ENCODE results near the gene KCNIP4. TPM values are rescaled to one million over a fixed set of nuclear protein-coding genes. Genes with fewer than 3 reads are reported as not detected.

The KCNIP4 gene
- total RNA-seq, 6 experiments from 2014 or later, result not detected

- no peak for ATAC-seq
- TF ChIP-seq POLR2A (IDR thresholded peaks at IDR 0.05), result no peak
- TF ChIP-seq, protein P1, sequence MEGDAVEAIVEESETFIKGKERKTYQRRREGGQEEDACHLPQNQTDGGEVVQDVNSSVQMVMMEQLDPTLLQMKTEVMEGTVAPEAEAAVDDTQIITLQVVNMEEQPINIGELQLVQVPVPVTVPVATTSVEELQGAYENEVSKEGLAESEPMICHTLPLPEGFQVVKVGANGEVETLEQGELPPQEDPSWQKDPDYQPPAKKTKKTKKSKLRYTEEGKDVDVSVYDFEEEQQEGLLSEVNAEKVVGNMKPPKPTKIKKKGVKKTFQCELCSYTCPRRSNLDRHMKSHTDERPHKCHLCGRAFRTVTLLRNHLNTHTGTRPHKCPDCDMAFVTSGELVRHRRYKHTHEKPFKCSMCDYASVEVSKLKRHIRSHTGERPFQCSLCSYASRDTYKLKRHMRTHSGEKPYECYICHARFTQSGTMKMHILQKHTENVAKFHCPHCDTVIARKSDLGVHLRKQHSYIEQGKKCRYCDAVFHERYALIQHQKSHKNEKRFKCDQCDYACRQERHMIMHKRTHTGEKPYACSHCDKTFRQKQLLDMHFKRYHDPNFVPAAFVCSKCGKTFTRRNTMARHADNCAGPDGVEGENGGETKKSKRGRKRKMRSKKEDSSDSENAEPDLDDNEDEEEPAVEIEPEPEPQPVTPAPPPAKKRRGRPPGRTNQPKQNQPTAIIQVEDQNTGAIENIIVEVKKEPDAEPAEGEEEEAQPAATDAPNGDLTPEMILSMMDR (IDR thresholded peaks at IDR 0.05), result no peak
- H3K4me3 ChIP-seq, result no peak overlapping the region
- DNase-seq, result no peak
- intact Hi-C loops (cut with DNase I), result no loop called here
- no peaks in the 10 kb centered on the region for H3K27me3 ChIP-seq
- H3K9me3 ChIP-seq, result no peaks in the 10 kb centered on the region
- WGBS (ENCODE audit: insufficient coverage, low coverage, low lambda C conversion rate, missing lambda C conversion rate), result 37% methylated on average over 3 of the region's 3 CpGs
- H3K27ac ChIP-seq, result no peak overlapping the region
- H3K36me3 ChIP-seq, result no peaks in the 10 kb centered on the region
- no peaks in the 10 kb centered on the region for H3K4me1 ChIP-seq
Observed at GRCh38 chr4:21555083-21555482, 393.5 kb downstream of the KCNIP4 start.

GRCh38 chr4:21554500-21554899 is 394.1 kb downstream of the KCNIP4 start:
- Histone ChIP-seq H3K9me3 (no peaks in the 10 kb centered on the region), H3K4me1 (no peaks in the 10 kb centered on the region), H3K27ac (no peak overlapping the region), H3K27me3 (no peaks in the 10 kb centered on the region), H3K36me3 (no peaks in the 10 kb centered on the region), H3K4me3 (no peak overlapping the region)
- 5% methylated on average over 3 of the region's 3 CpGs for WGBS (ENCODE audit: insufficient coverage, low coverage, low lambda C conversion rate, missing lambda C conversion rate)
- intact Hi-C loops (cut with DNase I), result no loop called here
- DNase-seq, result no peak
- TF ChIP-seq POLR2A (IDR thresholded peaks at IDR 0.05), result no peak
- TF ChIP-seq, protein P1 (IDR thresholded peaks at IDR 0.05), result no peak
- no peak for ATAC-seq

DNA sequence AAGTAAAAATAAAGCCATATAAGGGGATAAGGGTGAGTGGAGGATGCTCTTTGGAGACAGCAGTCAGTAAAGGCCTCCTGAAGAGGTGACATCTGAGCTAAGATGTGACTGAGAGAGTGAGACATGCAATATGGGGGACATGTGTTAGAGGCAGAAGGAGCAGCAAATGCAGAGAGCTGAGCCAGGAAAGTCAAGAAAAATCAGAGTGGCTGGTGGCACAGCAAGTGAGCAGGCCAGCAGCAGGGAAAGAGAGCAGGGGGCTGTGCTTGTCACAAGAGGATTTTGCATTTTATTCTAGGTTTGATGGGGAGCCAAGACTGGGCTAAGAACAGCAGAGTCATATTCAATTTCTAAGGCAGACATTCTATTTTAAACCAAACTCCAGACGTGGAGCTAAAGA is 394.5 kb downstream of the KCNIP4 start:
- DNase-seq (no peak), ATAC-seq (no peak)
- H3K36me3 ChIP-seq, result no peaks in the 10 kb centered on the region
- intact Hi-C loops (cut with DNase I), result no loop called here
- TF ChIP-seq, protein P1 (IDR thresholded peaks at IDR 0.05), result no peak
- no peak for TF ChIP-seq POLR2A (IDR thresholded peaks at IDR 0.05)
- no peaks in the 10 kb centered on the region for H3K4me1 ChIP-seq
- H3K4me3 ChIP-seq, result no peak overlapping the region
- H3K27ac ChIP-seq, result no peak overlapping the region
- WGBS (ENCODE audit: insufficient coverage, low coverage, low lambda C conversion rate, missing lambda C conversion rate), result 13% methylated on average over 1 of the region's 1 CpG
- H3K27me3 ChIP-seq, result no peaks in the 10 kb centered on the region
- H3K9me3 ChIP-seq, result no peaks in the 10 kb centered on the region

- no peaks in the 10 kb centered on the region for H3K36me3 ChIP-seq
- no peaks in the 10 kb centered on the region for H3K9me3 ChIP-seq
- no peaks in the 10 kb centered on the region for H3K4me1 ChIP-seq
- no peak overlapping the region for H3K27ac ChIP-seq
- TF ChIP-seq, protein P1 (IDR thresholded peaks at IDR 0.05), result no peak
- TF ChIP-seq POLR2A (IDR thresholded peaks at IDR 0.05), result no peak
- peak in 1 of 4 donors; percentile 26 for ATAC-seq
- intact Hi-C loops (cut with DNase I), result no loop called here
- DNase-seq, result no peak
- no peak overlapping the region for H3K4me3 ChIP-seq
- WGBS (ENCODE audit: insufficient coverage, low coverage, low lambda C conversion rate, missing lambda C conversion rate), result 4% methylated on average over 1 of the region's 1 CpG
- H3K27me3 ChIP-seq, result no peaks in the 10 kb centered on the region
Observed at GRCh38 chr4:21552455-21552854, 396.1 kb downstream of the KCNIP4 start.

GRCh38 chr4:21544955-21545354 is 403.6 kb downstream of the KCNIP4 start:
- Histone ChIP-seq H3K36me3 (no peaks in the 10 kb centered on the region), H3K4me1 (no peaks in the 10 kb centered on the region), H3K4me3 (no peak overlapping the region), H3K27me3 (no peaks in the 10 kb centered on the region), H3K27ac (no peak overlapping the region), H3K9me3 (no peaks in the 10 kb centered on the region)
- intact Hi-C loops (cut with DNase I), result no loop called here
- TF ChIP-seq POLR2A (IDR thresholded peaks at IDR 0.05), result no peak
- TF ChIP-seq, protein P1 (IDR thresholded peaks at IDR 0.05), result no peak
- DNase-seq (no peak), ATAC-seq (no peak)
- WGBS (ENCODE audit: insufficient coverage, low coverage, low lambda C conversion rate, missing lambda C conversion rate), result 54% methylated on average over 3 of the region's 3 CpGs
